ENCODE data around the gene FETUB.

DNA sequence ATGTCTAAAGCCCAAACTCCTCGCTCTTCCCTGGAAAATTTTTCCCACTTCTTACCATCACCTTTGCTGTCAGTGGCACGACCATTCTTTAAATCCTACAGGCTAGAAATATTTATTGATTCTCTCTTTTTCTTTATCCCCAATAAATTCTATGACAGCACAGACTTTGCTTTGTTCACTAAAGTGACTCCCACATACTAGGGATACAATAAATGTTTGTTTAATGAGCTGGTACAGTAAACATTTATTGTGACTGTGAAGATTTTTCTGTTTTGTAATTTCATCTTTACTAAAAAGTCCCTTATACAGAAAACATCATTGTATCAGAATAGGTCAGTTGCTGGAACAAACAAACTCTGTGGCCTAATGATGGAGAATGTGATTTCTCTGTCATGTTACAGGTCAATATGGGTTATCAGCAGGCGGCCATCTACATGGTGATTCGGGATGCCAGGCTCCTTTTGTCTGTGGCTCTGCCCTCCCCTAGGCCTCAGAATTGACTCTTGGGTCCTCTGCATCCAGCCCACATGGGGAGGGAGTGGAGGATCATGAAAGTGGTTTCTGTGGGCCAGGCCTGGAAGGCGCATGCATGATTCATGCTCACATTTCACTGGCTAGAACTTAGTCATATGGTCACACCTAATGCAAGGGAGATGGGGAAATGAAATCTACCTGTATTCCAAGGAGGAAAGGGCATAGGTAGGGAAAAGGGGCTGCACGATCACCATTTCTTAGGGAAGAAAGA is 54.3 kb downstream of the FETUB start:
- TF ChIP-seq, protein P1, sequence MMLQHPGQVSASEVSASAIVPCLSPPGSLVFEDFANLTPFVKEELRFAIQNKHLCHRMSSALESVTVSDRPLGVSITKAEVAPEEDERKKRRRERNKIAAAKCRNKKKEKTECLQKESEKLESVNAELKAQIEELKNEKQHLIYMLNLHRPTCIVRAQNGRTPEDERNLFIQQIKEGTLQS (IDR thresholded peaks at IDR 0.05; ENCODE audit: insufficient read depth, low read depth, low read length), result no peak
- TF ChIP-seq CTCF (IDR thresholded peaks at IDR 0.05; ENCODE audit: control extremely low read depth in 1 of 3, insufficient read depth in 1 of 3, low read depth in 1 of 3, low read length in 3 of 3) (no peak), KDM5A (IDR thresholded peaks at IDR 0.05; ENCODE audit: low read length) (no peak), HDAC6 (IDR thresholded peaks at IDR 0.05; ENCODE audit: low read depth, low read length) (no peak), EZH2 (IDR thresholded peaks at IDR 0.05; ENCODE audit: low read depth, low read length, severe bottlenecking) (no peak)
